ENCODE data around the gene CYTH2. TPM values are rescaled to one million over a fixed set of nuclear protein-coding genes. Genes with fewer than 3 reads are reported as not detected.

The CYTH2 gene
- total and polyA plus RNA-seq, 9 of the 15 experiments (the other 6 are each of a cell fraction or from before 2014, with no cell fraction given), result 1.8 to 45.2 (median 23.8) TPM

- TF ChIP-seq MLLT1 (IDR thresholded peaks at IDR 0.05) (no peak), ZNF586 (CRISPR knock-in tag; conservative IDR thresholded peaks at IDR 0.05) (no peak), NCOA4 (IDR thresholded peaks at IDR 0.05; ENCODE audit: partially characterized antibody) (no peak), LEF1 (IDR thresholded peaks at IDR 0.05) (no peak), MYC (IDR thresholded peaks at IDR 0.05; ENCODE audit: low read depth, low read length) (no peak), MYC (CRISPR knock-in tag; IDR thresholded peaks at IDR 0.05; ENCODE audit: borderline replicate concordance, low read depth) (no peak), ZBTB1 (CRISPR knock-in tag; IDR thresholded peaks at IDR 0.05; ENCODE audit: borderline replicate concordance, low read depth) (no peak), ZNF408 (CRISPR knock-in tag; IDR thresholded peaks at IDR 0.05; ENCODE audit: low read depth) (no peak)
- TF ChIP-seq, protein P1, sequence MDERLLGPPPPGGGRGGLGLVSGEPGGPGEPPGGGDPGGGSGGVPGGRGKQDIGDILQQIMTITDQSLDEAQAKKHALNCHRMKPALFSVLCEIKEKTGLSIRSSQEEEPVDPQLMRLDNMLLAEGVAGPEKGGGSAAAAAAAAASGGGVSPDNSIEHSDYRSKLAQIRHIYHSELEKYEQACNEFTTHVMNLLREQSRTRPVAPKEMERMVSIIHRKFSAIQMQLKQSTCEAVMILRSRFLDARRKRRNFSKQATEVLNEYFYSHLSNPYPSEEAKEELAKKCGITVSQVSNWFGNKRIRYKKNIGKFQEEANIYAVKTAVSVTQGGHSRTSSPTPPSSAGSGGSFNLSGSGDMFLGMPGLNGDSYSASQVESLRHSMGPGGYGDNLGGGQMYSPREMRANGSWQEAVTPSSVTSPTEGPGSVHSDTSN (CRISPR knock-in tag; IDR thresholded peaks at IDR 0.05; ENCODE audit: low read depth), result no peak
- TF ChIP-seq, protein P1 (tag; conservative IDR thresholded peaks at IDR 0.05; ENCODE audit: low read depth), result no peak
- TF ChIP-seq, protein P2, sequence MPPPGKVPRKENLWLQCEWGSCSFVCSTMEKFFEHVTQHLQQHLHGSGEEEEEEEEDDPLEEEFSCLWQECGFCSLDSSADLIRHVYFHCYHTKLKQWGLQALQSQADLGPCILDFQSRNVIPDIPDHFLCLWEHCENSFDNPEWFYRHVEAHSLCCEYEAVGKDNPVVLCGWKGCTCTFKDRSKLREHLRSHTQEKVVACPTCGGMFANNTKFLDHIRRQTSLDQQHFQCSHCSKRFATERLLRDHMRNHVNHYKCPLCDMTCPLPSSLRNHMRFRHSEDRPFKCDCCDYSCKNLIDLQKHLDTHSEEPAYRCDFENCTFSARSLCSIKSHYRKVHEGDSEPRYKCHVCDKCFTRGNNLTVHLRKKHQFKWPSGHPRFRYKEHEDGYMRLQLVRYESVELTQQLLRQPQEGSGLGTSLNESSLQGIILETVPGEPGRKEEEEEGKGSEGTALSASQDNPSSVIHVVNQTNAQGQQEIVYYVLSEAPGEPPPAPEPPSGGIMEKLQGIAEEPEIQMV (tag; conservative IDR thresholded peaks at IDR 0.05; ENCODE audit: low read depth), result no peak
These were observed 44.3 kb downstream of the CYTH2 start (continued) for GRCh38 chr19:48513289-48514122.

Data from K562 (cell line).